Measurements from ENCODE around the gene ADAM17.

- no peak for TF ChIP-seq CTCF (IDR thresholded peaks at IDR 0.05)
- TF ChIP-seq POLR2AphosphoS5 (IDR thresholded peaks at IDR 0.05): no peak
These were observed 93.3 kb downstream of the ADAM17 start for GRCh38 chr2:9462313-9462712.

Measured in breast epithelium (tissue), 3 donors.